Dendritic cell treated with granulocyte-macrophage colony-stimulating factor and Interleukin-4, amounts not matched to agents 40 ng/mL and 50 ng/mL, for 4 days (primary cell): ENCODE results near the gene MPP1.

Source experiments
- H3K27ac Mint-ChIP-seq: one replicate; pipeline ENCODE4 v1.8.0; 2022; ENCODE audit warnings: mild to moderate bottlenecking, mixed read lengths
- H3K27me3 Mint-ChIP-seq: one replicate; pipeline ENCODE4 v1.8.0; 2022; ENCODE audit warnings: mild to moderate bottlenecking, mixed read lengths
- H3K36me3 Mint-ChIP-seq: one replicate; pipeline ENCODE4 v1.8.0; 2022; ENCODE audit warnings: low read depth, mixed read lengths
- H3K4me1 Mint-ChIP-seq: one replicate; pipeline ENCODE4 v1.8.0; 2022; ENCODE audit warnings: low read depth, mixed read lengths
- H3K4me3 Mint-ChIP-seq: one replicate; pipeline ENCODE4 v1.8.0; 2022; ENCODE audit warnings: mild to moderate bottlenecking, moderate library complexity, mixed read lengths
- H3K9me3 Mint-ChIP-seq: one replicate; pipeline ENCODE4 v1.8.0; 2022; ENCODE audit warnings: mixed read lengths
- intact Hi-C: fragments of 100-400 bp; cut with micrococcal nuclease; formaldehyde crosslinking; loops from one replicate; pipeline ENCODE4 v1.15.0; 2022

The MPP1 gene

DNA sequence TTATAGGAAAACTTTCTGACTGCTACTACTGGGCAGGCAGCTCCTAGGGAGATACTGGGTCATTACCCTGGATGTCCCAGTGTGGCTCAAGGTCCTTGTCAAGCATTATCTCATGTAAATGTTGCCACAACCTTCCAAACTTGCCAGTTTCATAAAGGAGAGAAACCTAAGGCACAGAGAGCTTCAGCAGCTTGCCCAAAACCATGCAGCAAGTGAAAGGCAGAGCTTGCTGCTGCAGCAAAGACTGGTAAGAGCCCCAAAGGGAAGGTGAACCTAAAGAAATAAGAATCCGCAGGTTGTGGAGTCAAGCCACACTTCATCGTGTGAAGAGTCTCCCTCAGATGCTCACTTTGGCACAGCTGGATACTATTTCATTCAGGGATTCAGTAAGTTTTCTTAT is 2.3 kb downstream of the MPP1 start:
- intact Hi-C loops: loop anchor here (10.0 kb wide), 1 partner anchor 48 kb away; the partner anchor contains the start of gene GAB3
- Mint-ChIP-seq H3K27me3 (no peaks in the 10 kb centered on the region), H3K9me3 (no peaks in the 10 kb centered on the region), H3K4me1 (peaks cover 22% of the 10 kb centered on the region), H3K36me3 (peaks cover 22% of the 10 kb centered on the region), H3K27ac (peak overlapping the region; percentile 94), H3K4me3 (peak overlapping the region; percentile 93)

GRCh38 chrX:154800478-154801210 is 4.6 kb downstream of the MPP1 start:
- Mint-ChIP-seq H3K4me3 (peak overlapping the region; percentile 23), H3K27ac (peak overlapping the region; percentile 94), H3K9me3 (no peaks in the 10 kb centered on the region), H3K4me1 (peaks cover 37% of the 10 kb centered on the region), H3K27me3 (no peaks in the 10 kb centered on the region), H3K36me3 (peaks cover 35% of the 10 kb centered on the region)
- intact Hi-C loops: loop anchor here (10.0 kb wide), 1 partner anchor 46 kb away; the partner anchor contains the start of gene GAB3

DNA sequence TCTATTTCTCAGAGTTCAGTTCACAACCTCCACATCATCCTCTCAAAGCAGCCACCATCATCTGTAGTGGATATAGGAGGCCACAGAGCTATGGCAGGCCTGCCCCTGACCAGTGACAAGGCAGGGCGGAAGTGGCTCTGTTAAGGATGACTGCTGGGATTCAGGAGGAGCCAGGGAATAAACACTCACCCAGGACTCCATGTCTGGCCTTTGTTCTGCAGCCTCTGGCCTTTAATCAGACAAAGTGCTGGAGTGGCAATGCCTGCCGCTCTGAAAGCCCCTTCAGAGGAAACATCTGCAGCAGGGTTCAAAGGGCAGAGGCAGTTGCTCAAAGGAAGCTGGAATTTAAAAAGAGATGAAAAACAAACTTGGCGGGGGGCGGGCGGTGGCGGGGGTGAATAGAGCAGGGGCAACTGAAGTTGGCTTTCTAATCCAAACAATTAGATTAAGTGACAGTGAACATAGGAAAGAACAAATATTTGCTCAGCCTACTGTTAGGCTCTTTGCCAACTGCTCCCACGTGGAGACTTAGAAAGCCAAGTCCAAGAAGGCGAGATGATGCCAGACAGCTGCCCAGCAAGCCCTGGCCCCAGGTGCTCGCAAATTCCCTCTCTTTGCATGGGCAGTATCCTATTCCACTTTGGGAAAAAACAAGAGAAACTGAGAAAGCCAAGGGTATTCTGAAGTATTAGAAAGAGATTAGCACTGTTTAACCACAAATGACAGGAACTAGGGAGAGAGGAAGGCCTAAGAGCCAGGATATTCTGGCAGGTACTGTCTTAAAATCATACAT is 5.5 kb downstream of the MPP1 start:
- intact Hi-C loops: loop anchor here (10.0 kb wide), 1 partner anchor 45 kb away; the partner anchor contains the start of gene GAB3
- Mint-ChIP-seq H3K9me3 (no peaks in the 10 kb centered on the region), H3K36me3 (peaks cover 35% of the 10 kb centered on the region), H3K4me3 (peak overlapping the region; percentile 51), H3K27ac (peak overlapping the region; percentile 94), H3K4me1 (peaks cover 41% of the 10 kb centered on the region), H3K27me3 (no peaks in the 10 kb centered on the region)

DNA sequence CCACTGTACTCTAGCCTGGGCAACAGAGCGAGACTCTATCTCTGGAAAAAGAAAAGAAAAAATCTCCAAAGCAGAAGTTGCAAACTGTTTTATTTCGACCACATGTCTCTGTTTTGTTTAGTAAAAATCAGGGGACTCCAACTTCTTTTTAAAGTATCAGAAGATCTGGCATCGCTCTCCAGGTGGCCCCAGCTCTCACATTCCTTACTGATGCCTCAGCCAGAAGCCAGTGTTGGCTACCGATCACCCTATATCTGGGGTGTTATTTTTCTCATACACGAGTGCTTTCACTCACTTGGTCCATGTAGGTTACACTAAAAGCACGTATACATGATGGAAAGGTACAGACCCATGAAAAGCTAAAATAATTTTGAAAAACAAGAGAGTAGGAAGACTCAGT is 8.3 kb downstream of the MPP1 start:
- Mint-ChIP-seq H3K27me3 (no peaks in the 10 kb centered on the region), H3K27ac (peak overlapping the region; percentile 94), H3K4me1 (peaks cover 54% of the 10 kb centered on the region), H3K9me3 (no peaks in the 10 kb centered on the region), H3K4me3 (peak overlapping the region; percentile 10), H3K36me3 (peaks cover 42% of the 10 kb centered on the region)
- intact Hi-C loops: no loop called here

- Mint-ChIP-seq H3K9me3 (no peaks in the 10 kb centered on the region), H3K4me1 (peaks cover 42% of the 10 kb centered on the region), H3K4me3 (no peak overlapping the region), H3K27ac (peak overlapping the region; percentile 94), H3K36me3 (peaks cover 53% of the 10 kb centered on the region), H3K27me3 (no peaks in the 10 kb centered on the region)
- intact Hi-C loops: no loop called here
These were observed 10.3 kb downstream of the MPP1 start for GRCh38 chrX:154795016-154795415.

DNA sequence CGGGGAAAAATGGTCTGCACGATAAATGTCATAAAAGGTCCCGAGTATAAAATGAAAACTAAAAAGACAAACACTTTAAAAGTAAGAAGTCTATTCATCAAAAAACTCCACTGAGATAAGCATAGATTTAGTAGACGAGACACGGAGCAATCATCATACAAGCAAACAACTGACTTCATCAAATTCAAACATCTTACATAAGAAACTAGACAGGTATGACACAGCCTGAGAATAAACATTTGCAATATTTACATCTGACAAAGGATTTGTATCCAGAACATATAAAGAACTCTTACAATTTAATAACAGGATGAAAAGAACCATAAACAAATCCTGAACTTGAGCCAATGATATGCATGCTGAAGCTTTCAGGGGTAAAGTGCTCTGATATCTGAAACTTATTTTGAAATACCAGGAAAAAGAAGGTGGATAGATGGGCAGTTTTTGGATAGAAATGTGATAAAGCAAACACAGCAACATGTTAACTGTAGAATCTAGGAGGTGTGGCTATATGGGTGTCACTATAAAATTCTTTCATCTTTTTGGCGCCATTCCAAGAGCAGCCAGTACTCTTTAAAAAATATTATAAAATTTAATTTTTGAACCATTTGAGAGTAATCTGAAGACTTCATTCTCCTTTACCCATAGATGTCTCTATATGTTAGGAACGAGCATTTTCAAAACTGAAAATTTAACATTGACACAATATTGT is 12.0 kb downstream of the MPP1 start:
- Mint-ChIP-seq H3K36me3 (peaks cover 57% of the 10 kb centered on the region), H3K27ac (no peak overlapping the region), H3K27me3 (no peaks in the 10 kb centered on the region), H3K4me3 (no peak overlapping the region), H3K4me1 (peaks cover 32% of the 10 kb centered on the region), H3K9me3 (no peaks in the 10 kb centered on the region)
- intact Hi-C loops: no loop called here

DNA sequence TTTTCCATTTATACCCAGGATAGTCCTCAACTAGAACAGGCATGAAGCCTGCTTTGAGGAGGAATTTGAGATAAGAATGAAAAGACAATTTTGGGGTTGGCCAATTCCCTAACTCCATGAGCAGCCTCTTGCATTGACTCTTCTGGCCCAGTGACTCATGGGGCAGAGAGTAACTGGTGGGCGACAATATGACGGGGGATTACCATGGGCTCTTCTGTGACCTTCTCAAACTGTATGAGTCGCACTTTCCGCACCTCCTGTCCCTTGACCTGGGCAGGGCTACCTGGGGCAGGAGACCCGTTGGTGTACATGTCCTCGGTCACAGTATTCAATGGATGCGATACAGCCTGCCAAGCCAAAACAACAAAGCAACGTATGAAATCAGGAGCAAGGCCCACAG is 13.3 kb downstream of the MPP1 start:
- intact Hi-C loops: no loop called here
- Mint-ChIP-seq H3K27ac (no peak overlapping the region), H3K4me1 (peaks cover 36% of the 10 kb centered on the region), H3K36me3 (peaks cover 63% of the 10 kb centered on the region), H3K9me3 (no peaks in the 10 kb centered on the region), H3K4me3 (no peak overlapping the region), H3K27me3 (no peaks in the 10 kb centered on the region)

DNA sequence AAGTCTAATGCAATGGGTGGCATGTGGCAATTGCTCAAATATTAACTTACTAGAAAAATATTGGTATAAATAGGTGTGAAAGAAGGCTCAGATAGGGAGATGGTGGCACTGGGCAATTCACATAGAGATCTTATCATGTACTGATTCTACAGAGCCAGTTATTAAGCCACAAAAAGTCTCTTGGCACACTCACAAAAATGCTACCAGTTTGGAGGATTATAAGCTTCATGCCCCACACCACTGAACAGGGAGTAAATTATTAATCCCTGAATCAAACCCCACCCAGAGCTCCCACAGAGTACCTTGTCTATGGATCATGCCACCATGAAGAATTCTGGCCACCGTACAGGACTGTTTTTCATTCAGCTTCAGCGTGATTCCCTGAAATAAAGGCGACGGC is 13.8 kb downstream of the MPP1 start:
- no peak overlapping the region for H3K4me3 Mint-ChIP-seq
- H3K27ac Mint-ChIP-seq: no peak overlapping the region
- peaks cover 63% of the 10 kb centered on the region for H3K36me3 Mint-ChIP-seq
- H3K4me1 Mint-ChIP-seq: peaks cover 34% of the 10 kb centered on the region
- H3K9me3 Mint-ChIP-seq: no peaks in the 10 kb centered on the region
- no peaks in the 10 kb centered on the region for H3K27me3 Mint-ChIP-seq
- intact Hi-C loops: no loop called here

GRCh38 chrX:154785716-154786115 is 19.6 kb downstream of the MPP1 start:
- H3K4me1 Mint-ChIP-seq: peaks cover 44% of the 10 kb centered on the region
- no peak overlapping the region for H3K27ac Mint-ChIP-seq
- intact Hi-C loops: no loop called here
- H3K4me3 Mint-ChIP-seq: no peak overlapping the region
- H3K27me3 Mint-ChIP-seq: no peaks in the 10 kb centered on the region
- H3K36me3 Mint-ChIP-seq: peaks cover 97% of the 10 kb centered on the region
- no peaks in the 10 kb centered on the region for H3K9me3 Mint-ChIP-seq

GRCh38 chrX:154784149-154784995 is 20.9 kb downstream of the MPP1 start:
- intact Hi-C loops: no loop called here
- H3K27ac Mint-ChIP-seq: peak overlapping the region; percentile 79
- H3K9me3 Mint-ChIP-seq: no peaks in the 10 kb centered on the region
- no peak overlapping the region for H3K4me3 Mint-ChIP-seq
- H3K36me3 Mint-ChIP-seq: peaks cover 90% of the 10 kb centered on the region
- peaks cover 44% of the 10 kb centered on the region for H3K4me1 Mint-ChIP-seq
- no peaks in the 10 kb centered on the region for H3K27me3 Mint-ChIP-seq

GRCh38 chrX:154780968-154781367 is 24.3 kb downstream of the MPP1 start:
- Mint-ChIP-seq H3K9me3 (no peaks in the 10 kb centered on the region), H3K27me3 (no peaks in the 10 kb centered on the region), H3K4me1 (peaks cover 30% of the 10 kb centered on the region), H3K4me3 (no peak overlapping the region), H3K27ac (no peak overlapping the region), H3K36me3 (peaks cover 92% of the 10 kb centered on the region)
- intact Hi-C loops: no loop called here

DNA sequence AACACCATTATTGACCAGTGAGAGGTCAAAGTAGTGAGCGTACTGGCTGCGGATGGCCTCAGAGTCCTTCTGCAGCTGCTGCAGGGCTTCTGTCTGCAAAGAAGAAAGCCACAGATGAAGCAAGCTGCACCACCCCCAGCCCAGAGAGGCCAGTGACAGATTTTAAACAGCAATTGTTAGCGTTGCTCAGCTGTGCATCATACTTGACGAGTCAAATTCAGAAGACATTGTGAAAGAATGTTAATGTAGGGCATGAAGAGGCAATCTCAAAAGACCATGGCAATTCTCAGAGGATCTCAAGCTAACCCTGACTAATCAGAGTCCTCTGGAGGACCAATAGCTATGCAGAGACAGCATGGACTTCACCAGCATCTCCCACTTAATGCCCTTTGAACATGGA is 26.0 kb downstream of the MPP1 start:
- no peak overlapping the region for H3K4me3 Mint-ChIP-seq
- peaks cover 25% of the 10 kb centered on the region for H3K4me1 Mint-ChIP-seq
- intact Hi-C loops: no loop called here
- no peaks in the 10 kb centered on the region for H3K9me3 Mint-ChIP-seq
- peaks cover 92% of the 10 kb centered on the region for H3K36me3 Mint-ChIP-seq
- H3K27me3 Mint-ChIP-seq: no peaks in the 10 kb centered on the region
- H3K27ac Mint-ChIP-seq: no peak overlapping the region

GRCh38 chrX:154776753-154777152 is 28.5 kb downstream of the MPP1 start:
- Mint-ChIP-seq H3K27ac (no peak overlapping the region), H3K4me1 (peaks cover 14% of the 10 kb centered on the region)
- intact Hi-C loops: no loop called here

More at GRCh38 chrX:154776753-154777152, 28.5 kb downstream of the MPP1 start:
- Mint-ChIP-seq H3K36me3 (peaks cover 86% of the 10 kb centered on the region), H3K4me3 (no peak overlapping the region), H3K27me3 (no peaks in the 10 kb centered on the region), H3K9me3 (no peaks in the 10 kb centered on the region)
